GM19328 (cell line): ENCODE measurements around the gene BBOX1.
"Not testable (repeated sequence)": the region's sequence is repeated elsewhere in the genome, so short reads cannot be mapped to it uniquely, and the experiment has no call there.

Source experiments
- ATAC-seq: cut with Tn5 transposase; IDR thresholded peaks from one replicate; pipeline ENCODE4 v1.9.1; 2021; ENCODE audit warnings: mild to moderate bottlenecking, moderate library complexity; ENCODE audit not compliant: unreplicated experiment

The BBOX1 gene

GRCh38 chr11:27120211-27120610, 79.6 kb downstream of the BBOX1 start:
- ATAC-seq, result no peak

DNA sequence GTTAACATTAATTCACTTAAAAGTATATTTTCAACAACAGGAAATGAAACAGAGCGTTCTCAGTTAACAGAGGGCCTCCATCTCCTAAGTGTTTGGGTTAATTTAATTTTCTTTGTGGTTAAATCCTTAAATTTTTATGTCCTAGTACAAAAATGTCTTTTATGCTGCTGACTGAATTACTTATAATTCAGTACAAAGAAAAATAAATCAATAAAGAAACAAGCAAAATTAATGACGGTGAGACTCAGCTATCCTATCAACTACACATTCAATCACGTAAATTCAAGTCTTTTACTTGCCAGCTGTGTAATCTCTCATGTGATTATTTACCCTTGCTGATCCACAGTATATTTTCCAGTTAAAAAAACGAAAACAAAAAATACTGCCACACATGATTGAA, 81.4 kb downstream of the BBOX1 start:
- ATAC-seq, result no peak

DNA sequence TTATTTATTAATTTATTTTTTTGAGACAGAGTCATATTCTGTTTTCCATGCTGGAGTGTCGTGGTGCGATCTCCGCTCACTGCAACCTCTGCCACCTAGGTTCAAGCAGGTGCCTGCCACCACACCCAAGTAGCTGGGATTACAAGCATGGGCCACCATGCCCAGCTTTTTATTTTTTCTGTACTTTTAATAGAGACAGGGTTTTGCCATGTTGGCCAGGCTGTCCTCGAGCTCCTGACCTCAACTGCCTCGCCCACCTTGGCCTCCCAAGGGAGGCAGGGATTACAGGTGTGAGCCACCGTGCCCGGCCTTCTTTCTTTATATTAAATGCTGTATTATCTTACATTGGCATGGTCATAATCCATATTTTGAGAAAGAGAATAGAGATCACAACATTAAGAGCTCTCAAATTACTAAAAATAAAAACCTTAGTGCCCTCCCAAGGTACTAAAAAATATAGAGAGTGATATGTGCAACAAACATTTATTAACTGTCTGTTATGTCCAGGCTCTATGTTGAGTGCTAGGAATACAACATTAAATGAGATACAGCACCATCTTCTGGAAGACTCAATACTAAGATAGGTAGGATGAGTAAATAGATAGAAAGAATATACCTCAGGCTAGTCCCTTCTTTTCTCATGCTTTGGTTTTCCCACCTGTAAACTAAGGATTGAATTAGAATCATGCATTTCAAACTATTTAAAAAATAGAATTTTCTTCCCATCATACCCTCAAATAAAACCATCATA, 84.1 kb downstream of the BBOX1 start:
- ATAC-seq, result no peak

GRCh38 chr11:27129686-27130085, 89.1 kb downstream of the BBOX1 start:
- no peak for ATAC-seq

- ATAC-seq, result no peak
These were observed 90.2 kb downstream of the BBOX1 start for GRCh38 chr11:27130806-27131205.

DNA sequence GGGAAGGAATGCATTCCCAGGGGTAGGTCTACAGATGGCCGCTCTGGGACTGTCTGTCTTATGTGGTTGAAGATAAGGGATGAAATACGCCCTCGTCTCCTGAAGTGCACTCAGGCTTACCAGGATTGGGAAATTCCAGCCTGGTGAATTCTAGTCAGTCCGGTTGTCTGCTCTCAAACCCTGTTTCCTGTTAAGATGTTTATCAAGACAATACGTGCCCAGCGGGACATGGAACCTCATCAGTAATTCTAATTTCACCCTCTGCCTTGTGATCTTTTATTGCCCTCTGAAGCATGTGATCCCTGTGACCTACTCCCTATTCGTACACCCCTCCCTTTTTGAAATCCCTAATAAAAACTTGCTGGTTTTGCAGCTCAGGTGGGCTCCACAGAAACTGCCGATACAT, 95.3 kb downstream of the BBOX1 start:
- ATAC-seq, result not testable (repeated sequence)

GRCh38 chr11:27138716-27139115, 98.1 kb downstream of the BBOX1 start:
- no peak for ATAC-seq

- ATAC-seq, result no peak
These were observed 99.2 kb downstream of the BBOX1 start for GRCh38 chr11:27139742-27140367.

DNA sequence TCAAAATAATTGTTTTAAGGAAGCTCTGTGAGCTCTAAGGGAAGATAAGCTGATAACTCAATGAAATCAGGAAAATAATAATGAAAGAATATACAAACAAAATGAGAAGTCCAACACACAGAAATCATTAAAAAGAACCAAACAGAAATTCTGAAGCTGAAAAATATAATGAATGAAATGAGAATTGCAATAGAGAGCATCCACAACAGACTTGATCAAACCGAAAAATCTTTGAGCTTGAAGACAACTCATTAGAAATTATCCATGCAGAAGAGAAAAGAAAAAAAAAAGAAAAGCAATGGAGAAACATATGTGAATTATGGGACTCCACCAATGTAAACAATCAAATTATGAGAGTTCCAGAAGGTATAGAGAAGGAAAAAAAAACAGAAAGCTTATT, 101.0 kb downstream of the BBOX1 start:
- ATAC-seq, result no peak

DNA sequence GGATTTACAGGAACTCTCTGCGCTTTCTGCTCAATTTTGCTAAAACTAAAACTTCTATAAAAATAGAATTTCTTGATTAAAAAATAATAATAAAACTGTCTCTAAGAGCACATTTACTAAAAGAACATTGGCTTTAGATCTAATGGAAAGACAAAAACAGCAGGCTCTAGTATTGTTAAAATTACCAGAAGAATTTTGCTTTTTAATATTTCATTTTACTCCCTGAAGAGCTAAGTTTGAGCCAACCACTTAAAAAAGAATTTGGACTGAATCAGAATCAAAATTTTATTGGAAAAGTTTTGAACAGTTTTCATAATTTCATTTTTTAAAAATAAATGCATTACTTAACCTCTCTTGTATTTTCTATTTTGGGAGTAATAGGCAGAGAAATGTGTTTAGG, 107.3 kb downstream of the BBOX1 start:
- no peak for ATAC-seq

DNA sequence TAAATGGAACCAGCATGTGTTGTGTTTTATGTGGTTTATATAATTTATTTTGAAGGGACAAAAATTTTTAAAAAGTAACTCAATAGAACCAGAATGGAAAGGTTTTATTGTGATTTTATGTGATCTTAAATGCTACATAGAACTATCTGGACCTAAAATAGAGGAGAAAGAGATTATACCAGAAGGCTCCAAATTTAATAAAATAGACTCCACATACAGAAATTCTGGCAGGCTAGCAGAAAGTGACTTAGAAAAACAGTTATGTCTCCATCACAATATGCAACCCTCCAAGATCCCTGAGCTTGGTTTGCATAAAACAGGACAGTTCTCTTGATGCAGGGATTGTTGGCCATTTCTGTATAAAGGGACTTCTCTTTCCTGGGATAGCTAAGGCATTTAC, 107.9 kb downstream of the BBOX1 start:
- no peak for ATAC-seq

DNA sequence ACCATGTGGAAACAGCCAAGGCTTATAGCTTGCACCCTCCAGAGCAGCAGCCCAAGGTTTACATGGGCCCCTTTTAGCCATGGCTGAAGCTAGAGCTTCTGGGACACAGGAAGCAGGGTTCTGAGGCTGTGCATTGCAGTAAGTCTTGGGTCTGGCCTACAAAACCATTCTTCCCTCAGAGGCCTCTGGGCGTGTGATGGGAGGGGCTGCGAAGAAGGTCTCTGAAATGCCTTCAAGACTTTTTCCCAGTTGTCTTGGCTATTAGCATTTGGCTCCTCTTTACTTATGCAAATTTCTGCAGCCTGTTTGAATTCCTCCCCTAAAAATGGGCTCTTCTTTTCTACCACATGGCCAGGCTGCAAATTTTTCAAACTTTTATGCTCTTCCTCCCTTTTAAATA, 109.5 kb downstream of the BBOX1 start:
- no peak for ATAC-seq

DNA sequence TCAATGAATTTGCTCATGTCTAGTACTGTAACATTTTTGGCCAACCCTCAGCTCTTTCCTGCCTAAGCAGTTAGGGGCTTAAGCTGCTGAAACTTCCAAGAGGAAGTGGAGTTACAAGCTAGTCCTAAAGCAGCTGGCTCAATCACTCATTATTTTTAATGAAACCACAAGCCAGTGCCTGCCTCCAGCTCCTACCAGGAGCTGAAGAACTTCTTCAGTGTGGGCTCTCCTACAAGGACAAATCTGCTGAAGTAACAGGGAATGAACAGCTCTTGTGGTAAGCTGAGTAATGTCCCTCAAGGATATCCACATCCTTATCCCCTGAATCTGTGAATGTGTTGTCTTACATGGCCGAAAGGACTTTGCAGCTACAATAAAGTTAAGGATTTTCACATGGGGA, 112.5 kb downstream of the BBOX1 start:
- ATAC-seq, result no peak

- ATAC-seq, result no peak
These were observed 118.1 kb downstream of the BBOX1 start for GRCh38 chr11:27158456-27159334.

DNA sequence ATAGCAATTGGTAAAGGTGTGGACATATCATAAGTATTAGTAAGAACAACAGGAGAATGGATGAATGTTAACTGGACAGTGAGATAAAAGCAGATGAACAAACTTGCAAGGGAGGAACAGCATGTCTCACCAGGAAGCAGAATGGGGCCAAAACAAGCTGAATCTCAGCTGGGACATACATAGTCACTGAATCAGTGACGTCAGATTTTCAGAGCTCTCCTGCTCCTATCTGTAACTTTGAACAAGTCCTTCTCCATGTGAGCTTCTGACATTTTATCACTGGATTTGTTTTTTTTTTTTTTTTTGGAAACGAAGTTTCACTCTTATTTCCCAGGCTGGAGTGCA, 118.7 kb downstream of the BBOX1 start:
- no peak for ATAC-seq

DNA sequence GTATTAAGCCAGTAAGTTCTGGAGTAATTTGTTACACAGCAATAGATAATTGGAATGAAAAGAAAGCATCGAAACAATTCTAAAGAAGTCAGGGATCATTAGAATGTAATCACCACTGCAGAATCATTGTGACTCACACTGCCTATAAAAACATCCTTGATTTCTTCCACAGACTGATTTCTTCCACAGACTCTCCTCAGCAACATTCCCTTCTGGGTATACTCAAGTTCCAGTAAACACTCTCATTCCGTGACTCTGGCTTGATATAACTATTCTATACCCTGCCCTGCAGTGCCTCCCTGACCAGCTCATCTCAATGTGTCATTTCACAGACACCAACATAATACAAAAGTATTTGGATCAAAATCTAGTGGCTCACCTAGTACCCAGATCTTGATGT, 120.5 kb downstream of the BBOX1 start:
- ATAC-seq, result no peak

DNA sequence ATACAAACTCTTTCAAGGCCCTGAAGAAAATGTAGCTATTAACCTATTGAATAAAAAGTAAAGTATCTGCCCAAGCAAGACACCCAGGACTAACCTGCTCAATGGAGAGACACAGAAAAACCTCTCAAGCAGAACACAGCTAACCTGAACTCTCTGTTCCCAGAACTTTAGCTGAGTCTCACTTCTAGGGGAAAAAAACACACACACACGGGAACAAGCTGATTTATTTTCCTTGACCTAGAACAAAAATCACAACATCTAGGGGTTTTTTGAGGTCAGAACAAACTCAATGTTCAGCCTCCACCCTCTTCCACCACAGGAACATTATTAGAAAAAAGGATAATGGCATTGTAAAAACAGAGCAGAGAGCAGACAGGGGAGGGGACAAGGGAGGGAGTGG, 121.6 kb downstream of the BBOX1 start:
- ATAC-seq, result no peak

- ATAC-seq, result no peak
These were observed 125.5 kb downstream of the BBOX1 start for GRCh38 chr11:27166130-27166529.

- ATAC-seq, result no peak
These were observed 130.9 kb downstream of the BBOX1 start for GRCh38 chr11:27171376-27171958.

- no peak for ATAC-seq
These were observed 132.9 kb downstream of the BBOX1 start for GRCh38 chr11:27173545-27173944.

- no peak for ATAC-seq
These were observed 133.4 kb downstream of the BBOX1 start for GRCh38 chr11:27174021-27174420.
